SU-DHL-6 (cell line): ENCODE measurements around the gene THEM5.

ENCODE experiments used
- H2AFZ ChIP-seq: fragments of 200-600 bp; sonication (generic); 2 replicates; pipeline ENCODE4 v1.6.1; 2014; ENCODE audit warnings: low read depth, mild to moderate bottlenecking, moderate library complexity, mixed read lengths, antibody characterized with exemption, low read length; ENCODE audit not compliant: severe bottlenecking
- H3F3A ChIP-seq: fragments of 200-600 bp; shearing (Covaris generic); 2 replicates; pipeline ENCODE4 v1.6.0; 2016; ENCODE audit warnings: antibody characterized with exemption, mild to moderate bottlenecking; ENCODE audit not compliant: insufficient read depth
- H3K27ac ChIP-seq: fragments of 200-600 bp; sonication (generic); 2 replicates; pipeline ENCODE4 v1.5.1; 2016; ENCODE audit warnings: low read depth, mild to moderate bottlenecking, low read length, moderate library complexity, mixed read lengths
- H3K27me3 ChIP-seq: fragments of 200-600 bp; sonication (generic), shearing (Covaris generic); 2 replicates; pipeline ENCODE4 v1.6.0; 2014; ENCODE audit warnings: mild to moderate bottlenecking, low read length
- H3K36me3 ChIP-seq: fragments of 200-600 bp; sonication (generic); 2 replicates; pipeline ENCODE4 v1.6.1; 2014; ENCODE audit warnings: mild to moderate bottlenecking, low read length, mixed read lengths
- H3K4me2 ChIP-seq: fragments of 300-600, 200-600 bp; shearing (Covaris generic), sonication (generic); 2 replicates; pipeline ENCODE4 v1.6.0; 2014; ENCODE audit warnings: low read length, low read depth, mild to moderate bottlenecking; ENCODE audit not compliant: poor library complexity, severe bottlenecking
- H3K4me3 ChIP-seq: fragments of 200-600 bp; sonication (generic); 2 replicates; pipeline ENCODE4 v1.5.1; 2014; ENCODE audit warnings: antibody characterized with exemption, low read length, mild to moderate bottlenecking, mixed read lengths; ENCODE audit not compliant: insufficient read depth, poor library complexity, severe bottlenecking
- H3K79me2 ChIP-seq: fragments of 200-600 bp; sonication (generic); 2 replicates; pipeline ENCODE4 v1.6.1; 2014; ENCODE audit warnings: mild to moderate bottlenecking, low read length, moderate library complexity; ENCODE audit not compliant: insufficient read depth
- H3K9ac ChIP-seq: fragments of 200-600 bp; sonication (generic); 2 replicates; pipeline ENCODE4 v1.7.0; 2014; ENCODE audit warnings: mild to moderate bottlenecking, low read length
- H3K9me2 ChIP-seq: fragments of 200-600 bp; sonication (generic); replicated peaks from 2 replicates; pipeline ENCODE4 v1.6.1; 2014; ENCODE audit warnings: low read length; ENCODE audit not compliant: insufficient read depth
- H3K9me3 ChIP-seq: fragments of 200-600 bp; sonication (generic); 2 replicates; pipeline ENCODE4 v1.6.1; 2014; ENCODE audit warnings: low read length, mixed read lengths; ENCODE audit not compliant: insufficient read depth
- H4K20me1 ChIP-seq: fragments of 200-600 bp; sonication (generic); 2 replicates; pipeline ENCODE4 v1.6.1; 2014; ENCODE audit warnings: low read depth, mild to moderate bottlenecking, antibody characterized with exemption, low read length, moderate library complexity, mixed read lengths
- CTCF ChIP-seq: fragments of 200-600 bp; sonication (generic); IDR thresholded peaks from one replicate; pipeline ENCODE4 v1.5.1; 2017; ENCODE audit warnings: antibody characterized with exemption, mild to moderate bottlenecking, low read length, moderate library complexity; ENCODE audit not compliant: insufficient read depth, poor library complexity, severe bottlenecking
- EZH2phosphoT487 ChIP-seq: fragments of 200-600 bp; sonication (generic), shearing (Covaris generic); conservative IDR thresholded peaks from 2 replicates; pipeline ENCODE4 v1.6.1; 2018; ENCODE audit warnings: mild to moderate bottlenecking, antibody characterized with exemption, low read length, moderate library complexity, mixed read lengths

THEM5 gene

GRCh38 chr1:151852733-151853132 is 779 bp downstream of the THEM5 start:
- TF ChIP-seq CTCF (no peak), EZH2phosphoT487 (no peak)
- Histone ChIP-seq H3K79me2 (no peaks in the 10 kb centered on the region), H3K27me3 (no peaks in the 10 kb centered on the region), H3K4me2 (no peak overlapping the region), H3K27ac (no peak overlapping the region), H3K36me3 (no peaks in the 10 kb centered on the region), H3F3A (no peaks in the 10 kb centered on the region), H3K9me2 (no peaks in the 10 kb centered on the region), H2AFZ (no peak overlapping the region), H3K9me3 (no peaks in the 10 kb centered on the region), H3K4me3 (no peak overlapping the region), H3K9ac (no peak overlapping the region), H4K20me1 (no peaks in the 10 kb centered on the region)

GRCh38 chr1:151851886-151852285 is 1.6 kb downstream of the THEM5 start:
- H3K9me3 ChIP-seq, result no peaks in the 10 kb centered on the region
- no peaks in the 10 kb centered on the region for H3K36me3 ChIP-seq
- H3K27me3 ChIP-seq, result no peaks in the 10 kb centered on the region
- H3K79me2 ChIP-seq, result no peaks in the 10 kb centered on the region
- H4K20me1 ChIP-seq, result no peaks in the 10 kb centered on the region
- no peak overlapping the region for H3K27ac ChIP-seq
- TF ChIP-seq EZH2phosphoT487, result no peak
- no peak for TF ChIP-seq CTCF
- H3K9me2 ChIP-seq, result no peaks in the 10 kb centered on the region
- H2AFZ ChIP-seq, result no peak overlapping the region
- H3K4me3 ChIP-seq, result no peak overlapping the region
- H3K4me2 ChIP-seq, result no peak overlapping the region
- no peaks in the 10 kb centered on the region for H3F3A ChIP-seq
- H3K9ac ChIP-seq, result no peak overlapping the region

DNA sequence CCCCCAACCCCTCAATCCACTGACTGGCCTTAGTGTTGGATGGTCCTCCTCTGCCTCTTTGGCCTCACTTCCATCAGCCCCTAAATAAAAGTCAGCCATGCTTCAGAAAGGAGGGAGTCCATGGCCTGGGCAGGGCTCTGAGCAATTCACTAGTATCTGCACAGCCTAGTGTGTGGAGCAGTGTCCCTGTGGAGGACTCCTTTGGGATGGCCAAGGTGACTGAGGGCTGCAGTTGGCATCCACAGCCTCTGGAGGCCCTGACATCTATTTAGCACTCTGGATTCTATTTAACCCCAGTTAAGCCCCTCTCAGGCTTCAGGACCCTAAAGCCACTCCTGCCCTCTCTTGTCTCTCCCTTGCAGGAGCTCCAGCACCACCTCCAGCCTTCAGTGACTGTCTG is 3.6 kb downstream of the THEM5 start:
- no peak overlapping the region for H3K4me3 ChIP-seq
- H3K9me2 ChIP-seq, result no peaks in the 10 kb centered on the region
- H3K4me2 ChIP-seq, result no peak overlapping the region
- H3F3A ChIP-seq, result no peaks in the 10 kb centered on the region
- H3K9me3 ChIP-seq, result no peaks in the 10 kb centered on the region
- H3K27ac ChIP-seq, result no peak overlapping the region
- no peaks in the 10 kb centered on the region for H3K36me3 ChIP-seq
- H3K27me3 ChIP-seq, result no peaks in the 10 kb centered on the region
- H3K9ac ChIP-seq, result no peak overlapping the region
- H2AFZ ChIP-seq, result no peak overlapping the region
- H4K20me1 ChIP-seq, result no peaks in the 10 kb centered on the region
- H3K79me2 ChIP-seq, result no peaks in the 10 kb centered on the region
- no peak for TF ChIP-seq CTCF
- TF ChIP-seq EZH2phosphoT487, result no peak

DNA sequence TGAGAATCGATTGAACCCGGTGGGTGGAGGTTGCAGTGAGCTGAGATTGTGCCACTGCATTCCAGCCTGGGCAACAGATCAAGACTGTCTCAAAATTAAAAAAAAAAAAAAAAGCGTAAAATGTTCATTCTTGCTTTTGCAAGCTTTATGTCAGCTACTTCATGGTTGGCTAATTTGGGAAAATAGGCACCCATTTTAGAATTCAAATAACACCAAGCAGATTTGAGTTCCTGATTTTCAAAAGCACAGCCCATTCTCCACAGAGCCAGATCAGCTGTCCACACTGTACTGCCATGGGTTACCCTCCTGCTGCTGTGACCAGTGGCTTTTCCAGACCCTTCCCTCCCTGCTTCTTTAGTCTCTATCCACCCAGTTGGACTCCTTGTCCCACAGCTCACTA is 4.4 kb downstream of the THEM5 start:
- no peaks in the 10 kb centered on the region for H4K20me1 ChIP-seq
- H2AFZ ChIP-seq, result no peak overlapping the region
- H3K27ac ChIP-seq, result no peak overlapping the region
- no peaks in the 10 kb centered on the region for H3K9me3 ChIP-seq
- no peak overlapping the region for H3K9ac ChIP-seq
- no peak overlapping the region for H3K4me3 ChIP-seq
- no peak overlapping the region for H3K4me2 ChIP-seq
- no peaks in the 10 kb centered on the region for H3F3A ChIP-seq
- H3K79me2 ChIP-seq, result no peaks in the 10 kb centered on the region
- H3K27me3 ChIP-seq, result no peaks in the 10 kb centered on the region
- no peak for TF ChIP-seq EZH2phosphoT487
- TF ChIP-seq CTCF, result no peak
- H3K36me3 ChIP-seq, result no peaks in the 10 kb centered on the region
- no peaks in the 10 kb centered on the region for H3K9me2 ChIP-seq
